ENCODE measurements around the gene TAF1. TPM values are rescaled to one million over a fixed set of nuclear protein-coding genes. Genes with fewer than 3 reads are reported as not detected.

The TAF1 gene
- total and polyA plus RNA-seq, 10 donors = 7.0 to 84.3 (median 68.9) TPM

GRCh38 chrX:71365356-71365874 lies 742 bp upstream of the TAF1 start:
- TF ChIP-seq POLR2AphosphoS5 (IDR thresholded peaks at IDR 0.05) = no peak
- peak in 1 of 11 experiments; percentile 13 for TF ChIP-seq CTCF (IDR thresholded peaks at IDR 0.05 in 8 of 11, conservative IDR thresholded peaks at IDR 0.05 in 3 of 11)
- peak in 1 of 3 donors; percentile 59 for TF ChIP-seq POLR2A (IDR thresholded peaks at IDR 0.05)
- H3K27ac ChIP-seq = peak overlapping the region; percentile 61 to 95 (median 93)
- H3K4me3 ChIP-seq = peak overlapping the region; percentile 10 to 87 (median 42)
- no peaks in the 10 kb centered on the region for H3K9me3 ChIP-seq
- intact Hi-C loops (cut with DNase I; ENCODE audit: low total_unique reads) = no loop called here
- 3 to 49% (median 13%) methylated on average over 12 to 16 of the region's 16 CpGs for WGBS, 5 donors
- peaks cover 0 to 16% (median 3%) of the 10 kb centered on the region in 6 donors for H3K36me3 ChIP-seq
- no peak for DNase-seq
- peaks cover 0 to 33% (median 14%) of the 10 kb centered on the region in 6 donors for H3K4me1 ChIP-seq
- H3K27me3 ChIP-seq (replicated peaks in 1 of 7) = no peaks in the 10 kb centered on the region

- TF ChIP-seq POLR2AphosphoS5 (IDR thresholded peaks at IDR 0.05) (peak; percentile 5 to 69 (median 27)), POLR2A (IDR thresholded peaks at IDR 0.05) (no peak), CTCF (IDR thresholded peaks at IDR 0.05 in 8 of 11, conservative IDR thresholded peaks at IDR 0.05 in 3 of 11) (no peak)
- intact Hi-C loops (cut with DNase I; ENCODE audit: low total_unique reads) = no loop called here
Measured at GRCh38 chrX:71366674-71367256, 608 bp downstream of the TAF1 start.

GRCh38 chrX:71367396-71367795 lies 1.2 kb downstream of the TAF1 start:
- Histone ChIP-seq H3K27ac (peak overlapping the region; percentile 75 to 95 (median 93)), H3K36me3 (peaks cover 0 to 36% (median 7%) of the 10 kb centered on the region in 6 donors), H3K4me1 (peaks cover 0 to 51% (median 20%) of the 10 kb centered on the region in 6 donors), H3K27me3 (replicated peaks in 1 of 7) (no peaks in the 10 kb centered on the region), H3K9me3 (no peaks in the 10 kb centered on the region), H3K4me3 (peak overlapping the region; percentile 45 to 87 (median 58))
- no peak for DNase-seq
- WGBS, 5 donors = 11 to 64% (median 27%) methylated on average over 7 to 14 of the region's 14 CpGs
- TF ChIP-seq CTCF (IDR thresholded peaks at IDR 0.05 in 8 of 11, conservative IDR thresholded peaks at IDR 0.05 in 3 of 11) (no peak), POLR2A (IDR thresholded peaks at IDR 0.05) (no peak), POLR2AphosphoS5 (IDR thresholded peaks at IDR 0.05) (no peak)
- intact Hi-C loops (cut with DNase I; ENCODE audit: low total_unique reads) = no loop called here

More at GRCh38 chrX:71366674-71367256, 608 bp downstream of the TAF1 start:
- Histone ChIP-seq H3K4me1 (peaks cover 0 to 47% (median 20%) of the 10 kb centered on the region in 6 donors), H3K9me3 (no peaks in the 10 kb centered on the region), H3K36me3 (peaks cover 0 to 30% (median 7%) of the 10 kb centered on the region in 6 donors), H3K27ac (peak overlapping the region; percentile 75 to 95 (median 93)), H3K27me3 (replicated peaks in 1 of 7) (no peaks in the 10 kb centered on the region), H3K4me3 (peak overlapping the region; percentile 45 to 87 (median 58))
- DNase-seq = peak; percentile 83
- 0 to 59% (median 1%) methylated on average over 14 to 36 of the region's 36 CpGs for WGBS, 5 donors

GRCh38 chrX:71372388-71372787 lies 6.2 kb downstream of the TAF1 start:
- H3K36me3 ChIP-seq = peaks cover 0 to 86% (median 37%) of the 10 kb centered on the region in 6 donors
- 86 to 95% (median 92%) methylated on average over 4 of the region's 4 CpGs for WGBS, 5 donors

More at GRCh38 chrX:71372388-71372787, 6.2 kb downstream of the TAF1 start:
- H3K27me3 ChIP-seq (replicated peaks in 1 of 7) = no peaks in the 10 kb centered on the region
- intact Hi-C loops (cut with DNase I; ENCODE audit: low total_unique reads) = no loop called here
- H3K9me3 ChIP-seq = no peaks in the 10 kb centered on the region
- DNase-seq = no peak
- peaks cover 0 to 41% (median 16%) of the 10 kb centered on the region in 6 donors for H3K4me1 ChIP-seq
- H3K4me3 ChIP-seq = no peak overlapping the region
- no peak overlapping the region for H3K27ac ChIP-seq
- no peak for TF ChIP-seq CTCF (IDR thresholded peaks at IDR 0.05 in 8 of 11, conservative IDR thresholded peaks at IDR 0.05 in 3 of 11)
- no peak for TF ChIP-seq POLR2AphosphoS5 (IDR thresholded peaks at IDR 0.05)
- no peak for TF ChIP-seq POLR2A (IDR thresholded peaks at IDR 0.05)
